VCaP (cell line): Measurements from ENCODE around the gene SORL1-AS1.
"Not testable (repeated sequence)": the region's sequence is repeated elsewhere in the genome, so short reads cannot be mapped to it uniquely, and the experiment has no call there.

Experiments
- H3K27ac ChIP-seq: fragments of 450-650 bp; 2 replicates; pipeline ENCODE4 v1.5.1; 2017
- TF ChIP-seq, protein P1 (sequence below): fragments of 450-650 bp; conservative IDR thresholded peaks from 2 replicates; pipeline ENCODE4 v1.5.1; 2017; ENCODE audit warnings: mild to moderate bottlenecking, moderate library complexity

Gene SORL1-AS1

DNA sequence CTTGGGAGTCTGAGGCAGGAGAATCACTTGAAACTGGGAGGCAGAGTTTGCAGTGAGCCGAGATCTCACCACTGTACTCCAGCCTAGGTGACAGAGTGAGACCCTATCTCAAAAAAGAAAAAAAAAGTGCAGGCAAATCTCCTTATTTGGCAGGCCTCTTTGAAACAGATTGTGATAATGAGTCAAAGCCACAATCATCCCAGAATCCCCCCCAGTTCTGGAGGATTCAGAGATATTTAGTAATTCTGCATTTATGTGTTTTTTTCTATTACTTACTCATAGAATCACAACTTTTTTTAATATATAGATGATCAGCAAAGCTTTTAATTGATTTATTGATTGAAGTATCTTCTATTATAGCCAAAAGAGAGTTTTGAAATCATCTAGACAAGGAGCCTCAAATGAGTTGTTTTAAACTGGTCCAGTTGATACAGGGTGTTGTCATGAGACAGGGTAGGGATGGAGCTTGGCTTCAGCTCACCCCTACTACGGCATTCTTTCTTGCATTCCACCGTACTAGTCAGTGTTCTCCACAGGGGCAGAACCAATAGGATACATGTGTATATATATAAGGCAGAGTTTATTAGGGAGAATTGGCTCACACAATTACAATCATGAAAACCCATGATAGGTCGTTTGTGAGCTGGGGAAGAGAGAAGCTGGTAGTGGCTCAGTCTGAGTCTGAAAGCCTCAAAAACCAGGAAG lies 39.9 kb downstream of the SORL1-AS1 start:
- TF ChIP-seq, protein P1, sequence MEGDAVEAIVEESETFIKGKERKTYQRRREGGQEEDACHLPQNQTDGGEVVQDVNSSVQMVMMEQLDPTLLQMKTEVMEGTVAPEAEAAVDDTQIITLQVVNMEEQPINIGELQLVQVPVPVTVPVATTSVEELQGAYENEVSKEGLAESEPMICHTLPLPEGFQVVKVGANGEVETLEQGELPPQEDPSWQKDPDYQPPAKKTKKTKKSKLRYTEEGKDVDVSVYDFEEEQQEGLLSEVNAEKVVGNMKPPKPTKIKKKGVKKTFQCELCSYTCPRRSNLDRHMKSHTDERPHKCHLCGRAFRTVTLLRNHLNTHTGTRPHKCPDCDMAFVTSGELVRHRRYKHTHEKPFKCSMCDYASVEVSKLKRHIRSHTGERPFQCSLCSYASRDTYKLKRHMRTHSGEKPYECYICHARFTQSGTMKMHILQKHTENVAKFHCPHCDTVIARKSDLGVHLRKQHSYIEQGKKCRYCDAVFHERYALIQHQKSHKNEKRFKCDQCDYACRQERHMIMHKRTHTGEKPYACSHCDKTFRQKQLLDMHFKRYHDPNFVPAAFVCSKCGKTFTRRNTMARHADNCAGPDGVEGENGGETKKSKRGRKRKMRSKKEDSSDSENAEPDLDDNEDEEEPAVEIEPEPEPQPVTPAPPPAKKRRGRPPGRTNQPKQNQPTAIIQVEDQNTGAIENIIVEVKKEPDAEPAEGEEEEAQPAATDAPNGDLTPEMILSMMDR: no peak
- no peak overlapping the region for H3K27ac ChIP-seq

DNA sequence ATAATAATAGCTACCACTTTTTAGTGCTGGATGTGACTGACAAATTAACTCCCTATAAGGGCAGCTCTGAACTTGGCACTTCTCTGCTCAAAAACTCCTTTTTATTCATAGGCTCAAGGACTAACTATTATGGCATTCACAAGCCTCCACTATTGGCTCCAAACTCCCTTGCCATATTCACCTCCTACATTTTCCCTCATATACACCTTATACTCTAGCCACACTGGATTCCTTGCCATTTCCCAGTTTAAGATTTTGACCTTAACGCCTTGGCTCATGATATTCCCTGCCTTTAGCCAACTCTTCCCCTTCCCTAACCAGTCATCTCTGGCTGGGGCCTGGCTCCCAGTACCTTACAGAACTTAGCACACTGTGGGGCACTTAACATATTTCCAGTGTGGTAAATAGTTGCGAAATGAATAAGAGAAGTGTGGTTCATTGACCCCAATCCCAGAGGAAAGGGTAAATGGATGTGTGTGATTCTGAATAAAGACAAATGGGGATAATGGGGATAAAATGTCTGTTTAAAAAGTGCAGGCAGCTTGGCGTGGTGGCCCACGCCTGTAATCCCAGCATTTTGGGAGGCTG lies 40.7 kb downstream of the SORL1-AS1 start:
- TF ChIP-seq, protein P1: no peak
- H3K27ac ChIP-seq: no peak overlapping the region

DNA sequence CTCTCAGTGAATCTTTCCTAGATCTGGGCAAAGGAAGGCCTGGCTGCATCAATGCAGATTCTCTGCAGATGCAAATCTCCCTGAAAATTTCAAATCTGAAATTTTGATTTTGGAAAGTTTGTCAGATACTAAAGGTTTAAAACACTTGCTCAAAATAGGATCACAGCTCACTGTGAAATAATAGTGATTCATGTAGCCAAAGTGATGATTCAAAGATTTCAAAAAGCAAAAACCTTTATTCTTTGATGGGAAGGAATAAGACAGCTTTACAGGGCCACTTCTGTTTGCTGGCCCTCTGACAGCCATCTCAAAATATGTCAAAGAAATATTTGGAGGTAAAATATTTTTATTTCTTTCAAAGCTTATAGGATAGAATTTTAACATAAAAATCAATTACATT lies 41.4 kb downstream of the SORL1-AS1 start:
- not testable (repeated sequence) for H3K27ac ChIP-seq

DNA sequence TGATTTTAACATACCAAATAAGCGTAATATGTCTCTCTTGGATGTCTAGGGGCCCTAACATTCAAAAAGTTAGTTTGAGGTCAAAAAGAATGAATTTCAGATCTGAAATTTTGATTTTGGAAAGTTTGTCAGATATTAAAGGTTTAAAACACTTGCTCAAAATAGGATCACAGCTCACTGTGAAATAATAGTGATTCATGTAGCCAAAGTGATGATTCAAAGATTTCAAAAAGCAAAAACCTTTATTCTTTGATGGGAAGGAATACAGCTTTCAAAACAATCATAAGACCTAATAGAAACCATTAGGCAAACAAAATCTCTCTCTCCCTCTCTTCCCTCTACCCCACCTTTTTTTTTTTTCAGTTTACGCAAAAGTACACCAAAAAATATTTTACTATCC lies 42.7 kb downstream of the SORL1-AS1 start:
- H3K27ac ChIP-seq: not testable (repeated sequence)

DNA sequence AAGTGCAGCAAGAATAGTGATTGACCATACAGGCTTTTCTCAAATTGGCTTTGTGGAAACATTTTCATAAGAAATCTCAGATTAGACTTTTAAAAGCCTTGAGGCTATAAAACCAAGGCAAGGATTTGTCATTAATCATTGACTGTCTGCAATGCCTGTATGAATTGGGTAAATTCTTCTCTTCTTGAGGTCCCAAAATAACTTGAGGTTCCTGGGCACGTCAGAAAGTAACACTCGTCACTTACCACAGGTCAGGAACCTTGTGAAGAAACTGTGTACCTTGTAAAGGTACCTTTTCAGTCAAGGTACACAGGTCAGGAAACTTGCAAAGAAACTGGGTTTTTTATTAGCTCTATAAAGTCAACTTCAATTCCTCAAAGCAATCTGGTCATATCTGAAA lies 43.9 kb downstream of the SORL1-AS1 start:
- H3K27ac ChIP-seq: peak overlapping the region; percentile 26; the same call in 1 of the 2 replicates
- TF ChIP-seq, protein P1: no peak

DNA sequence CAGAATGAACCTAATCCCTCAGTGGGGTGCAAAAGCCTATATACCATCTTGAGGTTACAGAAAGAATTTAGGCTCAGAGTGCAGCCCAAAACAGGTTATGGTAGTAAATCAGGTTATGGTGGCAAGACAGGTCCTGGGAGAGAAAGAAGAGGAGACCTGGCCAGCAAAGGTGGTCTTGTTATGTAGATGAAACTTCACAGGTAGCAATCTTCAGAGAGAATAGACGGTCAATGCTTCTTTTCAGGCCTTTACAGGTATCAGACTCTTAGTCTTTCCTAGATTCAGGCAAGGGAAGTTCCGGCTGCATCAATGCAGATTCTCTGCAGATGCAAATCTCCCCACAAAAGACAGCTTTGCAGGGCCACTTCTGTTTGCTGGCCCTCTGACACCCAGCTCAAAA lies 46.5 kb downstream of the SORL1-AS1 start:
- H3K27ac ChIP-seq: no peak overlapping the region
- TF ChIP-seq, protein P1: no peak

DNA sequence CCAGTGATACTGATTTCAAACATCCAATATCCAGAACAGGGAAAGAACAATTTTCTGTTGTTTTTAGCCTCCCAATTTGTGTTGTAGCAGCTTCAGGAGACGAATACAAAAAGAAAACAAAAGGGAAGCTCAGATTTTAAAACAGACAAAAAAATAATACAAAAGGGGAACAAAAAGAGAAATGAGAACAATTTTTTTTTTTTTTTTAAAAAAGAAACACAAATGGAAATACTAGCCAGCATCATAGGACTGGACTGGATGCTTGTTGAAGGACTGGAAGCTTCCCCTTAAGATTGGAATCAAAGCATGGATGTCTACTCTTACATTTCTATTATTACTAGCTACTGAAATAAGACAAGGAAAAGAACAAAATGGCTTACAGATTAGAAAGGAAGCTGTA lies 47.1 kb downstream of the SORL1-AS1 start:
- no peak overlapping the region for H3K27ac ChIP-seq

DNA sequence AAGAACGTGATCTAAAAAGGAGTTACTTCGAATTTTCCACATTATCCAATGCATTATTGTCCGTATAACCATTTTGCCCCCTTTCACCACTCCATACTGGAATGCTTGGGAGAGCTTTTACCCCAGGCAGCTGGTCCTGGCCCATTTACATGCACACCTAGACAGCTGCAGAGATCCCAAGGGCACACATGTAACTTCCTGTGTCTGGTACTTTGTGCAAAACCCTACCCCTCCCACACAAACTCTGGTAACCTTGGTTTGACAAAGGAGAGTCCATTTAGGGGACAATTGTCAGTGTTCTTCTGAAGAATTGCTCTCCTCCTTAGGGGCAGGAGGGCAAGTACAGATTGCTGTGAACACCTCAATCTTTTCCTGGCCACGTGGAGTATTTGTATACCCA lies 58.0 kb downstream of the SORL1-AS1 start:
- TF ChIP-seq, protein P1: no peak
- H3K27ac ChIP-seq: no peak overlapping the region

More for the DNA sequence above, 47.1 kb downstream of the SORL1-AS1 start:
- TF ChIP-seq, protein P1: no peak
